PFSK-1 (cell line): ENCODE data around the gene F3.

Source experiments
- FOXP2 ChIP-seq: optimal IDR thresholded peaks from 2 replicates; pipeline ENCODE3; 2011; ENCODE audit warnings: borderline replicate concordance, control low read depth, inconsistent platforms; ENCODE audit not compliant: insufficient read depth; ENCODE audit errors: extremely low read length, extremely low read depth
- POLR2AphosphoS5 ChIP-seq: IDR thresholded peaks from 2 replicates; pipeline ENCODE4 v1.6.1; 2012; ENCODE audit warnings: low read depth, mild to moderate bottlenecking, control low read depth, low read length, moderate library complexity
- REST ChIP-seq, 2 experiments: IDR thresholded peaks; 2 replicates each; pipeline versions ENCODE4 v1.6.1 to v1.8.0; 2011 to 2012; ENCODE audit warnings: low read depth in 2 of 2, low read length in 2 of 2, control low read depth in 1 of 2, inconsistent platforms in 1 of 2, mild to moderate bottlenecking in 1 of 2, moderate library complexity in 1 of 2; ENCODE audit not compliant: insufficient read depth in 1 of 2
- SIN3A ChIP-seq: IDR thresholded peaks from 2 replicates; pipeline ENCODE4 v1.6.1; 2012; ENCODE audit warnings: mild to moderate bottlenecking, low read length, moderate library complexity, borderline replicate concordance; ENCODE audit not compliant: insufficient read depth
- TAF1 ChIP-seq: IDR thresholded peaks from 2 replicates; pipeline ENCODE4 v1.6.1; 2012; ENCODE audit warnings: low read length, control low read depth, borderline replicate concordance; ENCODE audit not compliant: insufficient read depth

- TF ChIP-seq TAF1: no peak
- TF ChIP-seq REST (IDR thresholded peaks at IDR 0.05; ENCODE audit: insufficient read depth in 1 of 2, low read depth in 2 of 2, low read length in 2 of 2): no peak
- TF ChIP-seq POLR2AphosphoS5: no peak
- TF ChIP-seq SIN3A: no peak
- no peak for TF ChIP-seq FOXP2
Observed at GRCh38 chr1:94572780-94573179, 31.2 kb upstream of the F3 start.
